SK-N-SH (cell line): ENCODE data around the gene TRAPPC2L. TPM values are rescaled to one million over a fixed set of nuclear protein-coding genes. Genes with fewer than 3 reads are reported as not detected.

Source experiments
- CTCF ChIA-PET: fragments of 300-600, 350-600 bp; formaldehyde crosslinking; extraction: SDS; loops from one replicate; lab custom pipeline; 2021; lab: Yijun Ruan, JAX
- POLR2A ChIA-PET: fragments of 350-600 bp; sonication (Branson Sonifier 250); formaldehyde crosslinking; extraction: SDS; loops from one replicate; lab custom pipeline; 2020; ENCODE audit warnings: antibody characterized with exemption, inconsistent platforms; lab: Yijun Ruan, JAX
- DNase-seq: peaks from one replicate; pipeline ENCODE4 v3.0.0; 2012
- H2AFZ ChIP-seq: fragments of 200-600 bp; sonication (generic); 2 replicates; pipeline ENCODE4 v1.8.1; 2016; ENCODE audit warnings: antibody characterized with exemption, mild to moderate bottlenecking, low read depth
- H3F3A ChIP-seq: fragments of 200-600 bp; sonication (generic); replicated peaks from 2 replicates; pipeline ENCODE3; 2016; ENCODE audit warnings: antibody characterized with exemption, mild to moderate bottlenecking; ENCODE audit not compliant: insufficient read depth
- H3K27ac ChIP-seq, 2 experiments: fragments of 200-500 bp in 1 of 2; fragments of 200-600 bp in 1 of 2; sonication (Bioruptor generic) in 1 of 2; sonication (generic), shearing (Covaris generic) in 1 of 2; 2 replicates each; pipeline versions ENCODE4 v1.5.1 to v1.6.1; 2014 to 2016; ENCODE audit warnings: low read depth in 2 of 2, inconsistent platforms in 1 of 2, low read length in 1 of 2, mild to moderate bottlenecking in 1 of 2, mixed read lengths in 1 of 2
- H3K27me3 ChIP-seq: fragments of 200-600 bp; sonication (generic), shearing (Covaris generic); 2 replicates; pipeline ENCODE4 v1.6.1; 2016; ENCODE audit warnings: mixed run types; ENCODE audit not compliant: insufficient read depth
- H3K36me3 ChIP-seq, 2 experiments: fragments of 200-500 bp in 1 of 2; fragments of 200-600 bp in 1 of 2; sonication (Bioruptor generic) in 1 of 2; sonication (generic) in 1 of 2; replicated peaks in 1 of 2; 2 replicates each; pipeline versions ENCODE3 to v1.5.1; 2014 to 2016; ENCODE audit warnings: low read length in 1 of 2, mild to moderate bottlenecking in 1 of 2; ENCODE audit not compliant: insufficient read depth in 2 of 2, control insufficient read depth in 1 of 2
- H3K4me1 ChIP-seq, 2 experiments: fragments of 200-500 bp in 1 of 2; fragments of 200-600 bp in 1 of 2; sonication (Bioruptor generic) in 1 of 2; sonication (generic), shearing (Covaris generic) in 1 of 2; 2 replicates each; pipeline versions ENCODE4 v1.5.1 to v1.6.1; 2014 to 2016; ENCODE audit warnings: low read depth in 1 of 2, low read length in 1 of 2, mixed run types in 1 of 2; ENCODE audit not compliant: insufficient read depth in 2 of 2, control insufficient read depth in 1 of 2
- H3K4me2 ChIP-seq: fragments of 200-600 bp; sonication (generic), shearing (Covaris generic); 2 replicates; pipeline ENCODE4 v1.6.1; 2017; ENCODE audit warnings: mixed run types
- H3K4me3 ChIP-seq, 2 experiments: fragments of 200-500 bp in 1 of 2; fragments of 200-600 bp in 1 of 2; sonication (Bioruptor generic) in 1 of 2; sonication (generic), shearing (Covaris generic) in 1 of 2; 2 replicates each; pipeline versions ENCODE4 v1.5.1 to v1.8.1; 2014 to 2016; ENCODE audit warnings: low read depth in 2 of 2, inconsistent platforms in 1 of 2, low read length in 1 of 2, mild to moderate bottlenecking in 1 of 2, mixed read lengths in 1 of 2, moderate library complexity in 1 of 2
- H3K79me2 ChIP-seq: fragments of 200-600 bp; sonication (generic); 2 replicates; pipeline ENCODE4 v1.8.1; 2017; ENCODE audit warnings: mild to moderate bottlenecking; ENCODE audit not compliant: insufficient read depth
- H3K9ac ChIP-seq: fragments of 200-600 bp; sonication (generic); 2 replicates; pipeline ENCODE4 v1.6.1; 2017; ENCODE audit warnings: mixed run types
- H3K9me2 ChIP-seq: fragments of 200-600 bp; sonication (generic); 2 replicates; pipeline ENCODE4 v1.6.1; 2017; ENCODE audit warnings: mixed run types
- H3K9me3 ChIP-seq: fragments of 200-600 bp; sonication (generic); 2 replicates; pipeline ENCODE4 v1.6.1; 2017; ENCODE audit warnings: mixed run types, mild to moderate bottlenecking, moderate library complexity
- H4K20me1 ChIP-seq: fragments of 200-600 bp; sonication (generic); 2 replicates; pipeline ENCODE4 v1.6.1; 2017; ENCODE audit warnings: mild to moderate bottlenecking, mixed run types; ENCODE audit not compliant: insufficient read depth
- CHD2 ChIP-seq: fragments of 150-350 bp; IDR thresholded peaks from 2 replicates; pipeline ENCODE4 v1.6.1; 2018; ENCODE audit warnings: low read length; ENCODE audit not compliant: partially characterized antibody
- ELF1 ChIP-seq: IDR thresholded peaks from 2 replicates; pipeline ENCODE4 v1.4.0; 2012
- EZH2phosphoT487 ChIP-seq: fragments of 200-600 bp; sonication (generic); IDR thresholded peaks from 2 replicates; pipeline ENCODE4 v1.6.1; 2017; ENCODE audit warnings: low read depth, mixed run types, mild to moderate bottlenecking, antibody characterized with exemption, moderate library complexity, borderline replicate concordance
- FOXJ3 ChIP-seq: sonication (generic); formaldehyde crosslinking; IDR thresholded peaks from 2 replicates; pipeline ENCODE4 v1.5.1; 2020; ENCODE audit warnings: mild to moderate bottlenecking, missing genetic modification reagents
- GABPA ChIP-seq: IDR thresholded peaks from 2 replicates; pipeline ENCODE4 v1.4.0; 2012; ENCODE audit warnings: low read depth, mild to moderate bottlenecking
- IRF3 ChIP-seq: fragments of 150-350 bp; IDR thresholded peaks from 2 replicates; pipeline ENCODE4 v1.6.1; 2016; ENCODE audit warnings: mild to moderate bottlenecking, low read depth, low read length
- NFIC ChIP-seq: IDR thresholded peaks from 2 replicates; pipeline ENCODE4 v1.4.0; 2012; ENCODE audit warnings: borderline replicate concordance
- NRF1 ChIP-seq: IDR thresholded peaks from 2 replicates; pipeline ENCODE4 v1.6.1; 2012; ENCODE audit warnings: low read depth, mild to moderate bottlenecking, low read length
- POLR2AphosphoS5 ChIP-seq: IDR thresholded peaks from 2 replicates; pipeline ENCODE4 v1.6.1; 2012; ENCODE audit warnings: low read depth, low read length
- RFX5 ChIP-seq: IDR thresholded peaks from 2 replicates; pipeline ENCODE4 v1.6.1; 2012; ENCODE audit warnings: mild to moderate bottlenecking, improper control_type of control experiment, low read length
- RXRA ChIP-seq: IDR thresholded peaks from 2 replicates; pipeline ENCODE4 v1.4.0; 2012; ENCODE audit warnings: low read depth, mild to moderate bottlenecking, borderline replicate concordance
- SMC3 ChIP-seq: IDR thresholded peaks from 2 replicates; pipeline ENCODE4 v1.6.1; 2012; ENCODE audit warnings: low read depth, low read length, improper control_type of control experiment
- TCF12 ChIP-seq: IDR thresholded peaks from 2 replicates; pipeline ENCODE4 v1.4.0; 2012
- TEAD4 ChIP-seq: IDR thresholded peaks from 2 replicates; pipeline ENCODE4 v1.4.0; 2012; ENCODE audit warnings: mild to moderate bottlenecking, borderline replicate concordance; ENCODE audit not compliant: insufficient read depth
- YY1 ChIP-seq: IDR thresholded peaks from 2 replicates; pipeline ENCODE4 v1.4.0; 2012; ENCODE audit warnings: low read depth, mild to moderate bottlenecking
- WGBS: methylation state at CpG from one replicate; pipeline ENCODE4 v1.1.6; 2017; ENCODE audit warnings: low lambda C conversion rate; 5-methylcytosine and 5-hydroxymethylcytosine counted together
- polyA plus RNA-seq, 3 experiments: library from polyadenylated mRNA; depleted of rRNA; stranded (reverse); fragments of >200 nt; gene quantifications; 2 replicates each; pipeline ENCODE4 v1.2.3, GENCODE V29; 2012
- TF ChIP-seq, protein P1 (sequence below): fragments of 150-350 bp; IDR thresholded peaks from 2 replicates; pipeline ENCODE4 v1.6.1; 2017; ENCODE audit warnings: antibody characterized with exemption, low read length, low read depth, borderline replicate concordance
- TF ChIP-seq, protein P2 (sequence below): IDR thresholded peaks from 2 replicates; pipeline ENCODE4; 2012

TRAPPC2L gene
- polyA plus RNA-seq, 1 of the 3 experiments (the other 2 are of a cell fraction): 73.9 TPM

DNA sequence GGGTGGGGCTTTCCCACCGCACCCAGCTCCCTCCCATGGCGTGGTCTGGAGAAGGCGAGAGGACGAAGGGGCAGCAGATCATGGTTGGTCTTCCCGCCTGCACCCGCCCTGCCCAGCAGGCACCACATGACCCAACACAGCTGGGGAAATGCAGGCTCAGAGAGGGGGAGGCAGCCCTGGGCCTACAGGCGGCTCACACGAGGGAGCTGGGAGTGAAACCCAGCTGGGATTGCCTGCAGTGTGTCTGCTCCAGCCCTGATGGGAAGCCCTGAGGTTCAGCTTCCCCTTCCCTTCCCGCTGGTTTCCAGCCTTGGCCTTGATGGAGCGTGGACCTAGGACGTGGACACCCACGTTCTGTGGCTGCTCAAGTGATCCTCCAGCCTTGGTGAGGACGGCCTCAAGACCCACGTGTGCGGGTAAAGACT, 29.5 kb downstream of the TRAPPC2L start:
- Histone ChIP-seq H3F3A (no peaks in the 10 kb centered on the region), H3K36me3 (no peaks in the 10 kb centered on the region), H3K27me3 (peaks cover 35% of the 10 kb centered on the region), H3K79me2 (no peaks in the 10 kb centered on the region), H3K9me2 (no peaks in the 10 kb centered on the region), H3K4me3 (no peak overlapping the region), H3K4me1 (no peaks in the 10 kb centered on the region; a peak in 2 of 4 replicates), H3K4me2 (no peak overlapping the region), H2AFZ (no peak overlapping the region), H3K9me3 (no peaks in the 10 kb centered on the region), H4K20me1 (no peaks in the 10 kb centered on the region), H3K27ac (no peak overlapping the region), H3K9ac (no peak overlapping the region)
- ChIA-PET CTCF (interaction anchor here (0.6 to 1.2 kb wide), 4 partner anchors 22 to 330 kb away, joined by 3 read pairs; no protein-coding TSS in a partner anchor), POLR2A (no interaction called here)
- DNase-seq: no peak
- WGBS: 60% methylated on average over 1 of the region's 15 CpGs
- TF ChIP-seq POLR2AphosphoS5 (no peak), CHD2 (no peak), ELF1 (no peak), GABPA (no peak), NFIC (no peak), SMC3 (no peak), RXRA (no peak), IRF3 (no peak), EZH2phosphoT487 (no peak), FOXJ3 (CRISPR knock-in tag) (no peak), TEAD4 (no peak), NRF1 (no peak), RFX5 (no peak), TCF12 (no peak), YY1 (no peak)
- TF ChIP-seq, protein P1, sequence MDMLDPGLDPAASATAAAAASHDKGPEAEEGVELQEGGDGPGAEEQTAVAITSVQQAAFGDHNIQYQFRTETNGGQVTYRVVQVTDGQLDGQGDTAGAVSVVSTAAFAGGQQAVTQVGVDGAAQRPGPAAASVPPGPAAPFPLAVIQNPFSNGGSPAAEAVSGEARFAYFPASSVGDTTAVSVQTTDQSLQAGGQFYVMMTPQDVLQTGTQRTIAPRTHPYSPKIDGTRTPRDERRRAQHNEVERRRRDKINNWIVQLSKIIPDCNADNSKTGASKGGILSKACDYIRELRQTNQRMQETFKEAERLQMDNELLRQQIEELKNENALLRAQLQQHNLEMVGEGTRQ: no peak
- TF ChIP-seq, protein P2, sequence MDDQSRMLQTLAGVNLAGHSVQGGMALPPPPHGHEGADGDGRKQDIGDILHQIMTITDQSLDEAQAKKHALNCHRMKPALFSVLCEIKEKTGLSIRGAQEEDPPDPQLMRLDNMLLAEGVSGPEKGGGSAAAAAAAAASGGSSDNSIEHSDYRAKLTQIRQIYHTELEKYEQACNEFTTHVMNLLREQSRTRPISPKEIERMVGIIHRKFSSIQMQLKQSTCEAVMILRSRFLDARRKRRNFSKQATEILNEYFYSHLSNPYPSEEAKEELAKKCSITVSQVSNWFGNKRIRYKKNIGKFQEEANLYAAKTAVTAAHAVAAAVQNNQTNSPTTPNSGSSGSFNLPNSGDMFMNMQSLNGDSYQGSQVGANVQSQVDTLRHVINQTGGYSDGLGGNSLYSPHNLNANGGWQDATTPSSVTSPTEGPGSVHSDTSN: no peak
